NCI-H1417 treated with DMSO at 0.1 percent for 48 hours (cell line): ENCODE measurements around the gene PPP1R12C.
"Not testable (repeated sequence)": the region's sequence is repeated elsewhere in the genome, so short reads cannot be mapped to it uniquely, and the experiment has no call there.

ENCODE experiments used
- DNase-seq: peaks from one replicate; lab custom pipeline; 2025; lab: John Stamatoyannopoulos, UW

PPP1R12C gene

DNA sequence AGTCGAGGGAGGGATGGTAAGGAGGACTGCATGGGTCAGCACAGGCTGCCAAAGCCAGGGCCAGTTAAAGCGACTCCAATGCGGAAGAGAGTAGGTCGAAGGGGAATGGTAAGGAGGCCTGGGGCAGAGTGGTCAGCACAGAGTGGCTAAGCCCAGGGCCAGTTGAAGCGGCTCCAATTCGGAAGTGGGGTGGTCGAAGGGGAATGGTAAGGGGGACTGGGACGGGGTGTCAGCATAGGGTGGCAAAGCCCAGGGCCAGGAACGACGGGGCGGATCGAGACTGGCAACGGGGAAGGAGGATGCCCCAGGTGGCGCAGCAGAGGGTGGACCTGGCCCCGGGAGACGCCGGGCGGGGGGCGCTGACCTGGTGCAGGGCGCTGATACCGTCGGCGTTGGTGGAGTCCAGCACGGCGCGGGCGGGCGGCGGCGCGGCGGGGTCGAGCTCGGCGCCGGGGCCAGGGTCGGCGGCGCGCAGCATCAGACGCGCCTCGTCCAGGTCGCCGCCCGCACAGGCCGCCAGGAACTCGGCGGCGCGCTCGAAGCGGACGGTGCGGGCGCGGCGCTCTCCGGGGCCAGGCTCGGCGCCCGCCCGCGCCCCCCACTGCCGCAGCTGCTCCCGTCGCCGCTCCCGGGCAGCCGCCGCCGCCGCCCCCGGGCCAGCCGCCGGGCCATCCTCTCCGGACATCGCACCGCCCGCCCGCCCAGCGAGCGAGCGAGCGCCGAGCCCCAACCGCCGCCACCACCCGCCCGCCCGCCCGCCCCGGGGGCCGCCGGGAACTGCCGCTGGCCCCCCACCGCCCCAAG, at the start of gene PPP1R12C:
Gene PPP1R12C, minus strand, starts transcription at position 779 of the 804 bp plus-strand sequence. Its CDS starts 94 bp downstream, at position 685.
- DNase-seq, result no peak

DNA sequence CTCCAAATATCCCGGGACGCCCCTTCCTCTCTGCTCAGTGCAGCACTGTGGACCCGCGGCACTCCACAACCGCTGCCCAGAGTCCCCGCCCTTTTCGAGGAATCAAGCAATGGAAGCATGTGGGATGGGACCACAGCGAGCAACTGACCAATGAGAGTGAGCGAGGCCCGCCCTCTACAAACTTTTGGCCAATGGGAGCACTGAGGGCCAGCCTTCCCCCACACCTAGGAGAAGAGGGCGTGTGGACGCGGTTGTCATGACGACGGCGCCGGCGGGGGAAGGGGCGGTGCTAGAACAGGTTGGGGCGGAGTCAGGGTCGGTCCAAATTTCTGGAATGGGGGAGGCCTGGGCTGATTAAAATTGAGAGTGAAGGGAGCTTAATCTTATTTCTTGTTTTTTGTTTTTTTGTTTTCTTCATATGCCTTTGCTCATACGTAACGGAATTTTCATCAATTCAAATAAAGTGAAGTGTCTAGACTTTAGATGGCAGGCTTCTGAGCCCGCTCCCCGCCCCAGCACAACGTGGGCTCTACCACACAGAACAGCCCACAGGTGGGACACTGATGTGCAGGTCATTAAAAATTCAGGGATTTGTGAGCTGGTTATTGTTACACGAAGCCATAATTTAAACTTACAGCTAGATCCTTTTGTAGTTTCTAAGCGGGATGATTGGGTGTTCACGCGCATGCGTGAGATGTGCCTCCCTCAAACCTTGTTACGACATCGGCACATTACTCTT, 49.3 kb upstream of the PPP1R12C start, which contains the start of gene DNAAF3:
Gene DNAAF3, minus strand, starts transcription at position 84 of the 739 bp plus-strand sequence. CDS start 200 bp downstream, outside the sequence.
- DNase-seq, result peak; percentile 93

DNA sequence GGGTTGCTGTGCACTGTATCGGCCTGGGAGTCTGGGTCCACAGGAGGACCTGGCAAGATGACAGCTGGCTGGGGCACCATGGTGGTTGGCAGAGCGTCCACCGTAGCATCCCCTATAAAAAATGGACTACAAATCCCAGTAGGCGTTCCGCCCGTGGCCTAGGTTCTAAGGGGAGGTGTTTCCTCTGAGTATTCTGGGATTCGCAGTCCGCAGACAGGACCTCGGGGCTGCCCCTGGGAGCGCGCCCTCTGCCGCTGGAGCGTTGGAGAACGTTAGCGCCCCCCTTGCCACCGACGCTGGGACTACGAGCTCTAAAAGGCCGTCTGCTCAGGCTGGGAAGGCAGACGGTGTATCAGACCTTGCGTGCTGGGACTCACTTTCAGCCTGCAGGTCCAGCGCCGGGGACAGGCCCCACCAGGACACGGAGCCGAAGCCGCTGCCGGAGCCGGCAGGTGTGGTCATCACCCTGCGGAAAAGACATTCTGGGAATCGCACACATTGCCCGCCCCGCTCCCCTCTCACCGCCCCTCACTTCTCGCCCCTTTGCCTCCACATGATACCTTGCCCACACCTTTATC, 48.6 kb upstream of the PPP1R12C start:
- DNase-seq, result peak; percentile 39

DNA sequence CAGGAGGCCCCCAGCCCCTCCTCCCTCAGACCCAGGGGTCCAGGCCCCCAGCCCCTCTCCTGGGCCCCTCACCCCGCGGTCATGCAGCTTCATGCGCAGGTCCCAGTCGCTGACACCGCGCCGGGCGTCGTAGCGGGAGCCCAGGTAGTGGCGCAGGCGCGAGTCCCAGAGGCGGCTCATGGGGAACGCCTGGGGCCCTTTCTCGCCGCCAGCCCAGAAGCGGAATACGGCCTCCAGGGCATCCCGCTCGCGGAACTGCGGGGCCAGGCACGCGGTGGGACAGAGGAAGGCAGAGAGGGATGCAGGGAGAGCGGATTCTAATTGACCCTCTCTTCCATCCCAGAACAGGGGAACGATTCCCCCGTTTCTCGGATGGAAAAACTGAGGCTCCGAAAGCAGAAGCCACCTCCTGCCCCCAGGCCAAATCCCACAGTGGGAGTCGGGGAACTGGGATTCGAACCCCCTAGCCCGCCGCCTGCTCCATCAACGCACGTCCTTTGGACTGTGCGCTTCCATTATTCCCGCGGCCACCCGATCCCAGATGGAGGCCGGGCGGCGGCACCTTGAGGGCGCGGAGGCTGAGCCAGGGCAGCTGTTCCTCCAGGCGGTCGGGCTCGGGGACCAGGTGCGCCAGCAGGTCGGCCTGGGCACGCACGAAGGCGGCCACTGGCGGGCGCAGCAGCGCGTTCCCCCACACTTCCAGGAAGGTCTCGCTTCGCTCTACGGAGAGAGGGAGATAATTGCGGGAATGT, 44.3 kb upstream of the PPP1R12C start:
- DNase-seq, result no peak

DNA sequence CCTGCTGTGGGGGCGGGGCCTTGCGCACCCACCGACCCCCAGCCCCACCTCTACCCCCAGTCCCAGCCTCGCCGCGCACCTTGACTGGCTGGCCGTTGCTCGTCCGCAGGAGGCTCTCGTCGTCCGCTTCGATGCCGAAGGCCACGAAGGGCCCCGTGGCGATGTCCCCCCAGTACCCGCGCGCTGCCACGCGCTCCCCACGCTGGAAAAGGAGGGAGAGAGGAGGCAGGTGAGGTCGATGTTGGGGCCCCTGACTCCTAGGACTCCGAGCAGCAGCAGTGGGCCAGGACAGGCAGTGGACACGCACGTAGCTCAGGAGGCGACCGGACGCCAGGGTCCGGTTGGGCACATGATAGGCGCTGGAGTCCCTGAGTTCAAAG, 43.5 kb upstream of the PPP1R12C start:
- DNase-seq, result no peak

DNA sequence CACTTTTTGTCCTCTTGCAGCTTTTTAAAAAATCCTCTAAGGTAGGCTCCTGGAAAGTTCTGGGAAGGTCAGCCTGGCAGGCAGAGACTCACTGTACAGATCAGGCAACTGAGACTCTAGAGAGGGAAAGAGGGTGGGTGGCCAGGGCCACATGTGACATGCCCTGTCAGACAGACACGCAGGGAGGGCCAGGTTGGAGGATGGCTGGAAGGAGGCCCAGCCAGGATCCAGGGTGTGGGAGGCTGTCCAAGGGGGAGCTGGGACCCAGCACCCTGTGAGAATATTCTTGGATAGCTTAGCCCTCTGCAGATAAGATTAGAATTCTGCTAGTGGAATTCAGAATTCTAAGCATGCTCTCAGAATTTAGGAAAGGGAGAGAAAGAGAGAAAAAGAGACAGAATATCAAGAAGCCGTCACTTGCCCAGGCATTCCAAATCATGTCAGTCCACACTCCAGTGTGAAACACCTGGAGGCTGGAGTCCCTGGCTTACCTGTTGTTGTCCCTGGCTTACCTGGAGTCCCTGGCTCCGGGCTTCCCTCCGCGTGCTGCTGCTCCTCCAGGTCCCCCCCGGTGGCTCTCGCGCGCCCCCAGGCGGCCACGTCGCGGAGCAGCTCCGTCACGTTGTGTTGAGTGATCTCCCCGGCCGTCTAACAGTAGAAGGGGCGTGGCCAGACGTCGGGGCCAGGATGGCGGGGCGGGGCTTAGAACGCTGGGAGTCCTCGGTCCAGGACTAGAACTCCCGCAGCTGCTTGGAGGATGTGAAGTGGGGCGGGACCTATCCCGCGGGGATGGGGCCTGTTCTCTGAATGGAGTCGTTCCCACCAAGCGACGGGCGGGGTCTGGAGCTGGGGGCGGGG, 42.9 kb upstream of the PPP1R12C start:
- peak; percentile 57 for DNase-seq

DNA sequence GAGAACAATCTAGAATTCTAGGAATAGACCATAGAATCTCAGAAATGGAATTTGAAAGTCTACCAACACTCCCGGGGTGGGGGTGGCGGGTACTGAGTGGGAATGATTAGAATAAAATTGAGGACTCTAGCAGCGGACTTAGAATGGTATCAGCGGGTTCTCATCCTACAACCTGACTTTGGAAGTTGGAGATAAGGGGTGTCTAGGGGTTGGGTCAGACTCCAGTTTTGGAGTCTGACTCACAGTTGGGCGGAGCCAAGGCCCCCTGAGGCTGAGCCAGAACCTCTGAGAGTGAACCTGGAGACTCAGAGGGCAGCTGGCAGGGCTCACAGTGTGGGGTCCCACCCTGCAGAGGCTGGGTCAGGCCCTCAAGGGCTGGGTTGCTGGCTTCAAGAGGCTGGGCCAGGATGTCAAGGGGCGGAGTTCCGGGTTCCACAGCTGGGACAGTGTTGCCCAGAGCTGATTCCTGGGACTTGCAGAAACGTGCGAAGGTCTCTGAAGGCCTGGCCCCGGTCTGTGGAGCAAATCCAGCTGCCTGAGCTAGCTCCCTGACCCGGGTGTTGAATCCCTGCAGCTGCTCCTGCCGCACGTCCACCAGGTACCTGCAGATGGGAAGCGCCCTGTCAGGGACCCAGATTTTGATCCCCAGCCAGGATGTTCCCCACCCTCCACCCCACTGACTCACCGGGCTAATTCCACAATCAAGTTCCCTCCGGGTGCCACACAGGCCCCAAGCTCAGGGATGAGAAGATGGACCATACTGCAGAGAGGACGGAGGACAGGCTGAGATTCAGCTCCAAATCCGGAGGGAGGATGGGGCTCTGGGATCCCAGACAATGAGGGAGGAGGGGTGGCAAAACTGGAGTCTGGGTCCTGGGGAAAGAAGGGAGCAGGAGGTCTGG, 41.7 kb upstream of the PPP1R12C start:
- no peak for DNase-seq

DNA sequence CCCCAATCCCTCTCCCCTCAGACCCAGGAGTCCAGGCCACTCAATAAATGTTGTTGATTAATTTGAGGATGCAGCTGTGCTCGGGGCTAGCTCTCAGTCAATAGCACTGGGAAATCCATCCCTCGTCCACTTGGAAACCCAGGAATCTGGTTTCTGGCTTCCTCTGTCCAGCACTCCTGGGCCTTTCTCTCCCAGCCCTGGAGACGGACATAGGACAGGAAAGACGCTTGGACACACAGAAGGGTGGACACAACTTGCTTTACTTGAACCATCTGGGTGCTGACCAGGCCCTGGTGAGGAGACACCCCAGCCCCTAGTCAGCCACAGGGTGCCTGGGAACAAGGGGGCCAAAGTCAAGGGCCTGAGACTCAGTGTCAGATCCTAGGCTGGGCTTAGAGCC, 41.0 kb upstream of the PPP1R12C start:
- DNase-seq, result no peak

DNA sequence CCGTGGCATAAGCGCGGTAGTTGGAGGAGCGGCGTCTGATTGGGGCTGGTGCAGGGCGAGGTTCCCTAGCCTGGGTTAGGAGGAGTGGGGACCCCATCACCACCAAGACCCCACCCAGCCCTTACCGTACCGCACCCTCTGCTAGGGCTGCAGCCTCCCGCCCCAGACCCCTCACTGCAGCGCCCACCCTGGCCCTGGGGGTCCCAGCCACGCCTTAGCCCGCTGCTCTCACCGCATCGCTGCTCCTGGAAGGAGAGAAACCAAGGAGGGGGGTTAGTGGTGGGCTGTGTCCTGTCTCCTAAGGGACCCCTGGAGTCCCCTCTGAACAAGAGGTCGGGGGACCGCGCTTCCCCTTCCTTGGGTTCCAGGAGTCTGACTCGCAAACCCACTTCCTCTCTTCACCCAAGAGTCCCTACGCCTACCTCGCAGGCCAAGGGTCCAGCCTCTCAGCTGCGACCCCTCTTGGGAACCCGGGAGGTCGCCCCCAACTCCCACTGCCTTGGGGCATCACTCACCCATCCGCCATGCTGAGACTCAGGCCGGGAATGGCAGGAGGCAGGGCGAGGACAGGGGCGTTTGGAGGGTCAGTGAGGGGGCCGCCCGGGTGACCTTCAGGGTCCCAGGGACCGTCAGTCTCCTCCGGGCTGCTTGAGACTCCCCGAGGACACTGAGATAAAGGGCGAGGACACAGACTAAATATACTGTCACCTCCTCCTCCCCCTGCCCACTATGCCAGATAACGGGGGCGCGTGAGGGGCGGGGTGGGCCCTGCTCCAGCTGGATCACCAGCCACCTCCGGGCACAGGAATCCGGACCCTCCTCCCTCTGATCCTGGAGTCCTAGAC, 39.8 kb upstream of the PPP1R12C start, which contains the start of gene TNNI3:
Gene TNNI3, minus strand, starts transcription at position 669 of the 845 bp plus-strand sequence. Its CDS starts 143 bp downstream, at position 526.
- no peak for DNase-seq

DNA sequence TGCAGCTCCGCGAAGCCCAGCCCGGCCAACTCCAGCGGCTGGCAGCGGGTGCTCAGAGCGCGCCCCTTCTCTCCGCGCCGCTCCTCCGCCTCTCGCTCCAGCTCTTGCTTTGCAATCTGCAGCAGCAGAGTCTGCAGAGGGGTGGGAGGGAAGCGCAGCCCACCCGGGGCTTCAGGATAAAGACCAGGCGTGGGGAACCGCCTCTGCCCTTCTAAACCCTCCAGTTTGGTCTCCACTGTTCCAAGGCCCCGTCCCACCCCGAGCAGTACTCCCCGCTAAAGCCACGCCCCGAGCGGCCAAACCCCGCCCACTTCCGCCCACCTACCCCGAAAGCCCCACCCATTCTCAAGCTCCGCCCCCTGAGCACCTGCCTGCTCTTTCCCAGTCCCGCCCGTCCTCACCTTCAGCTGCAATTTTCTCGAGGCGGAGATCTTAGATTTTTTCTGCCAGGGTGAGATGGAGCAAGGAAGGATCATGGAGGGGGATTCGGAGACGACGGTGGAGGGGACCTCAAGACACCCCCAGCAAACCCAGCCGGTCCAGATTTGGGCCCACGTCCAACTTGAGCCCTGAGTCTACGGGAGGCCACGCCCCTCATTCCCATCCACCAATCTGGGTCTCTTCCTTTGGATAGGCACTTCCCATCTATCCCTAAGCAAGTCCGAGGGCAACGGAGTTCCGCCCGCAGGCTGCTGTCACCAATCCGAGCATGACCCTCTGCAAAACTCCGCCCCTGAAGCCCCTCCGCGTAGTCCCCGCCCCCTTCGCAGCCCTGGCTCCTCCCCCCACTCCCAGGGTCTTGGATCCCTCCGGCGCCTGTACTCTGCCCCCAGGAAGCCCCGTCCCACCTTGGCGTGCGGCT, 39.0 kb upstream of the PPP1R12C start:
- DNase-seq, result peak; percentile 56

DNA sequence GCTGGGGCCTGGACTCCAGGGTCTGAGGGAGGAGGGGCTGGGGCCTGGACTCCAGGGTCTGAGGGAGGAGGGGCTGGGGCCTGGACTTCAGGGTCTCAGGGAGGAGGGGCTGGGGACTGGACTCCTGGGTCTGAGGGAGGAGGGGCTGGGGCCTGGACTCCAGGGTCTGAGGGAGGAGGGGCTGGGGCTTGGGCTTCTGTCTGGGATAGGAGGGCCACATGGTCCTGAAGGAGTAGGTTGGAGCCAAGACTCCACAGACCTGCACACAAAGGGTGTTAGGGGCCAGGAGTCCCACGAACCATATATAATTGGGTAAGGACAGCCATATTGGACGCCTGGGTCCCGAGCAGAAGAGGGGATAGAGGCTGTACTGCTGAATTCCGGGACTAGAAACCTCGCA, 38.3 kb upstream of the PPP1R12C start:
- DNase-seq, result not testable (repeated sequence)

DNA sequence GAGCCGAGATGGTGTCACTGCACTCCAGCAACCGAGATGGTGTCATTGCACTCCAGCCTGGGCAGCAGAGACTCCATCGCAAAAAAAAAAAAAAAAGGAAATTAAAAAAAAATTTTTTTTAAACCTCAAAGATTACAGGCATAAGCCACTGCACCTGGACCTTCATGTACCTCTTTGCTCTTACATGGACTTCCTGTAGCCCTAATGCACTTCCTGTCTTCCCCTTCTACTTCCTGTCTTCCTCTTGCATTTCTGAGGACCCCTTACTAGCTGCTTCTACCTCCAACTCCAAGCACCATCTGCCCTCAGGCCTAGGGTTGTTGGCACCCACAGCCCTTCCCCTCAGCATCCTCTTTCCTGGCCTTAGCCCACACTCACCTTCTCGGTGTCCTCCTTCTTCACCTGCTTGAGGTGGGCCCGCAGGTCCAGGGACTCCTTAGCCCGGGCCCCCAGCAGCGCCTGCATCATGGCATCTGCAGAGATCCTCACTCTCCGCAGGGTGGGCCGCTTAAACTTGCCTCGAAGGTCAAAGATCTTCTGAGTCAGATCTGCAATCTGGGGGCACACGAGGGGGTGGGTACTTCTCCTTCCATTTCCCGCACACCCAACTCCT, 36.3 kb upstream of the PPP1R12C start:
- DNase-seq, result no peak

DNA sequence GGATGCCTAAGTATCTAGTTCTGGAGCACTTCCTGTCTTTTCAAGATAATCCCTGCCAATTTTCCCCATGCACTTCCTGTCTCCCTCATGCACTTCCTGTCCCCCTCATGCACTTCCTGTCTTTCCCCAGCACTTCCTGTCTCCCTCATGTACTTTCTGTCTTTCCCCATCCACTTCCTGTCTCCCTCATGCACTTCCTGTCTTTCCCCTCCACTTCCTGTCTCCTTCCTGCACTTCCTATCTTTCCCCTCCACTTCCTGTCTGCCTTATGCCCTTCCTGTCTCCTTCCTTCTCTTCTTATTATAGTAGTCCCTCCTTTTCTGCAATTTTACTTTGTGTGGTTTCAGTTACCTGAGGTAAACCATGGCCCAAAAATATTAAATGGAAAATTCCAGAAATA, 34.6 kb upstream of the PPP1R12C start:
- DNase-seq, result no peak

DNA sequence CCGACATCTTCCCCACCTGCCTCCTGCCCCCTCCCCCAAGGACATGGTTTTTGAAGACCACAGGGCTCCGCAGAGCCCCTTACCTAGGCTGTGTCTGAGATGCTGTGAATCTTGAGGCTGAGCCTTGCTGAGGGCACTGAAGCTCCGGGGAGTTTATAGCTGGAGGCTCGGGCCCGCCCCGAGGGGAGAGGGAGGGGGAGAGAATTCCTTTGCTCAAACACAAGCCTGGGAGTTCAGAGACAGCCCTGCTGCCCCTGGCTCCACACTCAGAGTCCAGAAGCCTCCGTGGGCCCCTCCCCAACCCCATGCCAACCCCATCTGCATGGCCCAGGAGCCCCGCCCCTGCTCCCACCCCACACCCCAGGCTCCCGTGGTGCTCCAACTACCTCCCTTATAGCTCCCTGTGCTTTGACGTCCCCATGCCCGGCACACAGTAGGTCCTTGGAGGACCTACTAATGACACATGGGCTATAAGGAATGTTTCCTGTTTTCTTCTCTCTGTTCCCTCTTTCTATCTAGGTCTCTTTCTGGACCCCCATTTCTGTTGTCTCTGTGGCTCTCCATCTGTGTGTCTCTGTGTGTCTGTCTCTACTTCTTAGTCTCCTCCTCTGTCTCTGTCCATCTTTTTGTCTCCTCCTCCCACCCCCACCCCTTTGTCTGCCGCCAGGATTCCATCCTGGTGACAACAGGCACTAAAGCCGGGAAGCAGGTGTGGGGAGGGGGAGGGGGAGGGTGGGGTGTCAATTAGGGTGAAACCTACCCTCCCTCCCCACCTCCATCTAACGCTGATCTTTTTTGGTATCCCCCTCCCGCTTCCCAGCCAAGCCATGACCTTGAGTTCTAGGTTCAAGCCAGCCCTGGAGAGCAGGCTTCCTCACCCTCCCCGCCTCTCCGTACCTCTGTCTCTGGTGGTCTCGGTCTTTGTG, 31.9 kb upstream of the PPP1R12C start, which contains the start of gene TNNT1:
Gene TNNT1, minus strand, starts transcription at position 129 of the 926 bp plus-strand sequence. CDS start 2,049 bp downstream, outside the sequence.
- DNase-seq, result no peak

DNA sequence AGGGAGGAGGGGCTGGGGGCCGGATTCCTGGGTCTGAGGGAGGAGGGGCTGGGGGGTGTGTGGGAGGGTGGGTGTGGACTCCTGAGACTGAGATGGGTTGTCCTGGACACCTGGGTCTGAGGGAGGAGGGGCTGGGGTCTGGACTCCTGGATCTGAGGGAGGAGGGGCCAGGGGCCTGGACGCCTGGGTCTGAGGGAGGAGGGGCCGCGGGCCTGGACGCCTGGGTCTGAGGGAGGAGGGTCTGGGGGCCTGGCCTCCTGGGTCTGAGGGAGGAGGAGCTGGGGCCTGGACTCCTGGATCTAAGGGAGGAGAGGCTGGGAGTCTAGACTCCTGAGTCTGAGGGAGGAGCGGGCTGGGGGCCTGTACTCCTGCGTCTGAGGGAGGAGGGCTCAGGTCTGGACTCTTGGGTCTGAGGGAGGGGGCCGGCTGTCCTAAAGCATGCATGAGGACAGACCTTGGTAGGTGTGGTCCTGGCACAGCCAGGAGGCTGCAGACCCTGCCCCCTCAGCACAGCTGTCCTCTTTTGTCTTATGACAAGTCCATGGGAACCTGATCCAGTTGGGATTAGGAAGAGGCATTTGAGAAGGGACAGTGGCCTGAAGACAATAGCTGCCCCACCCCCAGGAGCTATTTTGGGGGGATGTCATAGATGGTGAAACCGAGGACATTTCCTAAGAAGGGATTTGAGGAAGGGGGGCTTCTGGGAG, 30.3 kb upstream of the PPP1R12C start:
- DNase-seq, result no peak
